ENCODE measurements around the gene HSFX4.

GRCh38 chrX:149950681-149951080, 21.3 kb downstream of the HSFX4 start:
- TF ChIP-seq POLR2A (IDR thresholded peaks at IDR 0.05; ENCODE audit: low read depth): no peak
- TF ChIP-seq CTCF (IDR thresholded peaks at IDR 0.05): peak; percentile 25 to 37 (median 36)

All from esophagus muscularis mucosa (tissue), 3 donors.